Measurements from ENCODE around the gene ZNG1F.
"Not testable (repeated sequence)": the region's sequence is repeated elsewhere in the genome, so short reads cannot be mapped to it uniquely, and the experiment has no call there.

DNA sequence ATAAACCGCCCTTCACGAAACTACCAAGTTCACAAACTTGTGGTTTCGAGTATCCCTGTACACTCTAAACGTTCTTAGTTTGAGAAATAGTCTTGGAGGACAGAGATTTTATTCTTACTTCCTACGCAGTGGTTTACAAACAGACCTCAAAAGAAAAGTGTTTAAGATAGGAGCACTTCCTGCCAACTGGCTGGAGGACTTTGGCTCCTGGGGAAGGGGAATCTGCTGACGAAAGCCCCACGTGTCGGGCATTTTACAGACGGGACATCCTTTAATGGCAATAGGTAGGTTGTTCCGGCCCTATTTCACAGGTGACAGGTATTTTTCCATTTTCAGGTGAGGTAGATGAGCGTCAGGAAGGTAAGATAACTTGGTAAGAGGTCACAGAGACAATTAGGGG is 678 bp downstream of the ZNG1F start:
- not testable (repeated sequence) for TF ChIP-seq POLR2A (IDR thresholded peaks at IDR 0.05; ENCODE audit: low read length); SMC3 (IDR thresholded peaks at IDR 0.05); EP300 (IDR thresholded peaks at IDR 0.05)
- TF ChIP-seq, protein P1, sequence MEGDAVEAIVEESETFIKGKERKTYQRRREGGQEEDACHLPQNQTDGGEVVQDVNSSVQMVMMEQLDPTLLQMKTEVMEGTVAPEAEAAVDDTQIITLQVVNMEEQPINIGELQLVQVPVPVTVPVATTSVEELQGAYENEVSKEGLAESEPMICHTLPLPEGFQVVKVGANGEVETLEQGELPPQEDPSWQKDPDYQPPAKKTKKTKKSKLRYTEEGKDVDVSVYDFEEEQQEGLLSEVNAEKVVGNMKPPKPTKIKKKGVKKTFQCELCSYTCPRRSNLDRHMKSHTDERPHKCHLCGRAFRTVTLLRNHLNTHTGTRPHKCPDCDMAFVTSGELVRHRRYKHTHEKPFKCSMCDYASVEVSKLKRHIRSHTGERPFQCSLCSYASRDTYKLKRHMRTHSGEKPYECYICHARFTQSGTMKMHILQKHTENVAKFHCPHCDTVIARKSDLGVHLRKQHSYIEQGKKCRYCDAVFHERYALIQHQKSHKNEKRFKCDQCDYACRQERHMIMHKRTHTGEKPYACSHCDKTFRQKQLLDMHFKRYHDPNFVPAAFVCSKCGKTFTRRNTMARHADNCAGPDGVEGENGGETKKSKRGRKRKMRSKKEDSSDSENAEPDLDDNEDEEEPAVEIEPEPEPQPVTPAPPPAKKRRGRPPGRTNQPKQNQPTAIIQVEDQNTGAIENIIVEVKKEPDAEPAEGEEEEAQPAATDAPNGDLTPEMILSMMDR (IDR thresholded peaks at IDR 0.05) = not testable (repeated sequence)
- TF ChIP-seq, protein P2, sequence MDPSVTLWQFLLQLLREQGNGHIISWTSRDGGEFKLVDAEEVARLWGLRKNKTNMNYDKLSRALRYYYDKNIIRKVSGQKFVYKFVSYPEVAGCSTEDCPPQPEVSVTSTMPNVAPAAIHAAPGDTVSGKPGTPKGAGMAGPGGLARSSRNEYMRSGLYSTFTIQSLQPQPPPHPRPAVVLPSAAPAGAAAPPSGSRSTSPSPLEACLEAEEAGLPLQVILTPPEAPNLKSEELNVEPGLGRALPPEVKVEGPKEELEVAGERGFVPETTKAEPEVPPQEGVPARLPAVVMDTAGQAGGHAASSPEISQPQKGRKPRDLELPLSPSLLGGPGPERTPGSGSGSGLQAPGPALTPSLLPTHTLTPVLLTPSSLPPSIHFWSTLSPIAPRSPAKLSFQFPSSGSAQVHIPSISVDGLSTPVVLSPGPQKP (IDR thresholded peaks at IDR 0.05; ENCODE audit: low read depth, low read length) = not testable (repeated sequence)
- TF ChIP-seq, protein P3, sequence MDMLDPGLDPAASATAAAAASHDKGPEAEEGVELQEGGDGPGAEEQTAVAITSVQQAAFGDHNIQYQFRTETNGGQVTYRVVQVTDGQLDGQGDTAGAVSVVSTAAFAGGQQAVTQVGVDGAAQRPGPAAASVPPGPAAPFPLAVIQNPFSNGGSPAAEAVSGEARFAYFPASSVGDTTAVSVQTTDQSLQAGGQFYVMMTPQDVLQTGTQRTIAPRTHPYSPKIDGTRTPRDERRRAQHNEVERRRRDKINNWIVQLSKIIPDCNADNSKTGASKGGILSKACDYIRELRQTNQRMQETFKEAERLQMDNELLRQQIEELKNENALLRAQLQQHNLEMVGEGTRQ (IDR thresholded peaks at IDR 0.05) = not testable (repeated sequence)
